AG04449 (cell line): ENCODE data around the gene FAM111B.
"Not testable (repeated sequence)": the region's sequence is repeated elsewhere in the genome, so short reads cannot be mapped to it uniquely, and the experiment has no call there.

Experiments used
- CTCF ChIA-PET: fragments of 350-600 bp; formaldehyde crosslinking; extraction: SDS; loops from one replicate; lab custom pipeline; 2021; ENCODE audit warnings: antibody characterized with exemption; lab: Yijun Ruan, JAX
- POLR2A ChIA-PET: fragments of 400-600, 350-600 bp; formaldehyde crosslinking; extraction: SDS; loops from one replicate; lab custom pipeline; 2020; ENCODE audit warnings: antibody characterized with exemption, inconsistent platforms; lab: Yijun Ruan, JAX
- DNase-seq: peaks from one replicate; pipeline ENCODE4 v3.0.0-alpha.2; 2010; ENCODE audit warnings: low read depth, low spot score
- H3K4me3 ChIP-seq: 2 replicates; pipeline ENCODE4 v1.5.1; 2011; ENCODE audit warnings: low read depth, mild to moderate bottlenecking, control low read depth, low read length
- CTCF ChIP-seq: IDR thresholded peaks from one replicate; pipeline ENCODE4 v1.5.1; 2011; ENCODE audit warnings: mild to moderate bottlenecking, moderate library complexity, low read length, control low read depth, inconsistent platforms; ENCODE audit not compliant: insufficient read depth; ENCODE audit errors: missing control alignments

FAM111B gene

GRCh38 chr11:59097113-59097708 is 9.8 kb upstream of the FAM111B start:
- TF ChIP-seq CTCF: peak; percentile 68
- ChIA-PET CTCF (interaction anchor here (0.6 to 5.3 kb wide), 20 partner anchors 11 to 490 kb away, joined by 3 to 67 read pairs (median 4); partner anchors contain the start of genes DTX4 and FAM111B), POLR2A (no interaction called here)
- no peak for DNase-seq
- H3K4me3 ChIP-seq: no peak overlapping the region

DNA sequence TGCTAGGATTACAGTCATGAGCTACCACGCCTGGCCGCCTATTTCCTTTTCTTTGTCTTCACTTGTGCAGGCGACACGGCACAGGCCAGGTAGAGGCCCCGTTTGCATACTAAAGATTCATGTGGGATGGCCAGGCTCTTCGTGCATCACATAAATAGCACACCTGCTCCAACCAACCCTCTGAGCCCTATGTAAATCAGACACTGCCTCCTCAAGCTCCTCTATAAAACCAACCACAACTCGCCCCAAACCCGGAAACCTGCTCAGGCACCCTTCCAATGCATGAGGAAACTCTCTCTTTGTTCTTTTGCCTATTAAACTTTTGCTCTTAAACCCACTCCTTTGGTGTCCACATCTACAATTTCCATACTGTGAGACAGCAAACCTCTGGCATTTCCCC is 9.1 kb upstream of the FAM111B start:
- H3K4me3 ChIP-seq, DNase-seq, POLR2A ChIA-PET: not testable (repeated sequence)
- CTCF ChIA-PET: interaction anchor here (0.6 to 5.3 kb wide), 19 partner anchors 10 to 108 kb away, joined by 3 to 67 read pairs (median 4); partner anchors contain the start of genes DTX4 and FAM111B

DNA sequence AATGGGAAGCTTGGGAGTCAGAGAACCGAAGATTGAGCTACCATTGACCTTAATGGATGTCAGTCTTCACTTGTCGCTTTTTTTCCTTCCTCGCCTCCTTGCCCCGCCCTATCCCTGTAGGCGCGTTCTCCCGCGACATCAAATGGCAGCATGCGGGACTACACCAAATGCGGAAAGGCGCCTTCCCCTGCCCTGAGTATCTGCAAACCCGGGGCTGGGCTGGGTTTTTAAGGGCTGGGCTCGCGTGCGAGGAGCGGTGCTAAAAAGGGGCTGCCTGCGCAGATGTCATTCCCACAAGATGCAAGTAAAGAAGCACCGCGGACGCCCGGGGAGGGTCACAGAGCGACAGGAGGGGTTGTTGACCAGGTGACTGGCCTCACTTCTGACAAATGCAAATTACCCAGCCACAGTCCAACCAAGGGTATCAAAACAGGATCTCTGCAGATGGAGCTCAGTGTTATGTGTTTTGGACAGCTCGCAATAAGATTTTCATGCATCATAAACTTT is 4.7 kb upstream of the FAM111B start:
- no peak for DNase-seq
- peak overlapping the region; percentile 39 for H3K4me3 ChIP-seq
- ChIA-PET CTCF (interaction anchor here (1.0 to 2.8 kb wide), 3 partner anchors 33 to 56 kb away, joined by 3 to 10 read pairs (median 5); no protein-coding TSS in a partner anchor), POLR2A (no interaction called here)
- TF ChIP-seq CTCF: peak; percentile 43

GRCh38 chr11:59107721-59108120 is 684 bp downstream of the FAM111B start:
- DNase-seq, POLR2A ChIA-PET: not testable (repeated sequence)
- CTCF ChIA-PET: interaction anchor here (0.8 to 7.2 kb wide), 6 partner anchors 10 to 50 kb away, joined by 3 to 57 read pairs (median 14); no protein-coding TSS in a partner anchor
- H3K4me3 ChIP-seq: peak overlapping the region; percentile 68

DNA sequence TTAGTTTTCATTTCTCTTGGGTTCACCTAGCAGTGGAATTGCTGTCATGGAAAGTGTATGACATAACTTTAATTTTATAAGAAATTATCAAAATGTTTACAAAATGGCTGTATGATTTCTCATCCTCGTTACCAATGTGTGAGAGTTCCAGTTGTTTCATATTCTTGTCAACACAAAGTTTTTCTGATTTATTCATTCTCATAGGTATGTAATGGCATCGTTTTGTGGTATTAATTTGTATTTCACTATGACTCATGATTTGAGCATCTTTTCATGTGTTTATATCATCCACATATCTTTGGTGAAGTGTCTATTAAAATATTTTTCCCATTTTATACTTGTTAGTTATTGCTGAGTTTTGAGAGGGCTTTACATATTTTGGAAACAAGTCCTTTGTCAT is 5.5 kb downstream of the FAM111B start:
- POLR2A ChIA-PET: no interaction called here
- TF ChIP-seq CTCF: no peak
- no peak for DNase-seq
- H3K4me3 ChIP-seq: no peak overlapping the region
- CTCF ChIA-PET: no interaction called here

DNA sequence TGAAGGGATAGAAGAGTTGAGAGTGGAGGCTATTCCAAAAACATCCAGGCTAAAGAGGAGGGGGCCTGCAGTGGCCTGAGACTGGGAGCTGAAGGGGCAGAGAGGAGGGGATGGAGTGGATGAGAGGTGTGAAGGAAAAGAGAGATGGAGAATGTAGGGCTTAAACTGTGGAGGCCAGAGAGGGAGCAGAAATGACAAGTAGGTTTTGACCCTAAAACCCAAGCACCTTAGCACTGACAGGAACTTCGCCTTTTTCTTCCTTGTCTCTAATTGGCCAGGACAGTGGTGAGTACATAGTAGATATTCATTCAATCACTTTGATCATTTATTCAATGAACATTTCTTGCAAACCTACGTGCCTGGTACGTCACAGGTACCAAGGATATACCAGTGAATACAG is 7.3 kb downstream of the FAM111B start:
- CTCF ChIA-PET: interaction anchor here (1.9 kb wide), 1 partner anchor 22 kb away, joined by 13 read pairs; no protein-coding TSS in a partner anchor
- POLR2A ChIA-PET: no interaction called here
- no peak for TF ChIP-seq CTCF
- no peak for DNase-seq
- no peak overlapping the region for H3K4me3 ChIP-seq

GRCh38 chr11:59115553-59115952 is 8.5 kb downstream of the FAM111B start:
- no peak overlapping the region for H3K4me3 ChIP-seq
- ChIA-PET POLR2A (no interaction called here), CTCF (no interaction called here)
- no peak for DNase-seq
- no peak for TF ChIP-seq CTCF
